Measurements from ENCODE around the gene TMEM164. TPM values are rescaled to one million over a fixed set of nuclear protein-coding genes. Genes with fewer than 3 reads are reported as not detected.

The TMEM164 gene
- total RNA-seq, 1 donor from 2014 or later, result 17.6 TPM

GRCh38 chrX:110044346-110045249, 41.7 kb downstream of the TMEM164 start:
- H2AFZ ChIP-seq (ENCODE audit: low read depth, low read length), result no peak overlapping the region
- no peaks in the 10 kb centered on the region for H3K36me3 ChIP-seq (ENCODE audit: insufficient read depth, low read length)
- H3K27me3 ChIP-seq (ENCODE audit: insufficient read depth, low read length), result no peaks in the 10 kb centered on the region
- Mint-ChIP-seq H3K27ac (ENCODE audit: unreplicated experiment) (no peak overlapping the region), H3K27me3 (ENCODE audit: low read depth, unreplicated experiment) (no peaks in the 10 kb centered on the region), H3K4me3 (ENCODE audit: unreplicated experiment) (no peak overlapping the region), H3K9me3 (ENCODE audit: unreplicated experiment) (no peaks in the 10 kb centered on the region), H3K4me1 (ENCODE audit: low read depth, unreplicated experiment) (no peaks in the 10 kb centered on the region), H3K36me3 (ENCODE audit: low read depth, unreplicated experiment) (no peaks in the 10 kb centered on the region)
- H3K27ac ChIP-seq (ENCODE audit: low read depth, low read length), result no peak overlapping the region
- no peak for FAIRE-seq
- no peaks in the 10 kb centered on the region for H3K79me2 ChIP-seq (ENCODE audit: insufficient read depth, low read length)
- TF ChIP-seq, protein P1, sequence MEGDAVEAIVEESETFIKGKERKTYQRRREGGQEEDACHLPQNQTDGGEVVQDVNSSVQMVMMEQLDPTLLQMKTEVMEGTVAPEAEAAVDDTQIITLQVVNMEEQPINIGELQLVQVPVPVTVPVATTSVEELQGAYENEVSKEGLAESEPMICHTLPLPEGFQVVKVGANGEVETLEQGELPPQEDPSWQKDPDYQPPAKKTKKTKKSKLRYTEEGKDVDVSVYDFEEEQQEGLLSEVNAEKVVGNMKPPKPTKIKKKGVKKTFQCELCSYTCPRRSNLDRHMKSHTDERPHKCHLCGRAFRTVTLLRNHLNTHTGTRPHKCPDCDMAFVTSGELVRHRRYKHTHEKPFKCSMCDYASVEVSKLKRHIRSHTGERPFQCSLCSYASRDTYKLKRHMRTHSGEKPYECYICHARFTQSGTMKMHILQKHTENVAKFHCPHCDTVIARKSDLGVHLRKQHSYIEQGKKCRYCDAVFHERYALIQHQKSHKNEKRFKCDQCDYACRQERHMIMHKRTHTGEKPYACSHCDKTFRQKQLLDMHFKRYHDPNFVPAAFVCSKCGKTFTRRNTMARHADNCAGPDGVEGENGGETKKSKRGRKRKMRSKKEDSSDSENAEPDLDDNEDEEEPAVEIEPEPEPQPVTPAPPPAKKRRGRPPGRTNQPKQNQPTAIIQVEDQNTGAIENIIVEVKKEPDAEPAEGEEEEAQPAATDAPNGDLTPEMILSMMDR (IDR thresholded peaks at IDR 0.05; ENCODE audit: insufficient read depth, low read depth, low read length), result no peak
- no peak for TF ChIP-seq EZH2 (IDR thresholded peaks at IDR 0.05; ENCODE audit: insufficient read depth, low read length)
- DNase-seq (ENCODE audit: low read depth), result no peak
- H3K4me3 ChIP-seq (ENCODE audit: insufficient read depth, low read depth, low read length), result no peak overlapping the region
- no peaks in the 10 kb centered on the region for H3K9me3 ChIP-seq (ENCODE audit: insufficient read depth, low read depth, low read length)
- H3K4me2 ChIP-seq (ENCODE audit: low read length), result no peak overlapping the region
- H4K20me1 ChIP-seq (ENCODE audit: insufficient read depth, low read length), result no peaks in the 10 kb centered on the region
- H3K9ac ChIP-seq (ENCODE audit: low read length), result no peak overlapping the region
- no peaks in the 10 kb centered on the region for H3K4me1 ChIP-seq (ENCODE audit: insufficient read depth, low read length)

GRCh38 chrX:110045421-110045820, 42.5 kb downstream of the TMEM164 start:
- no peak overlapping the region for H2AFZ ChIP-seq (ENCODE audit: low read depth, low read length)
- Mint-ChIP-seq H3K4me3 (ENCODE audit: unreplicated experiment) (no peak overlapping the region), H3K36me3 (ENCODE audit: low read depth, unreplicated experiment) (no peaks in the 10 kb centered on the region), H3K4me1 (ENCODE audit: low read depth, unreplicated experiment) (peaks cover 1% of the 10 kb centered on the region), H3K9me3 (ENCODE audit: unreplicated experiment) (no peaks in the 10 kb centered on the region), H3K27ac (ENCODE audit: unreplicated experiment) (no peak overlapping the region), H3K27me3 (ENCODE audit: low read depth, unreplicated experiment) (no peaks in the 10 kb centered on the region)
- no peaks in the 10 kb centered on the region for H3K27me3 ChIP-seq (ENCODE audit: insufficient read depth, low read length)
- FAIRE-seq, result no peak
- no peak overlapping the region for H3K27ac ChIP-seq (ENCODE audit: low read depth, low read length)
- DNase-seq (ENCODE audit: low read depth), result no peak
- H3K4me3 ChIP-seq (ENCODE audit: insufficient read depth, low read depth, low read length), result no peak overlapping the region
- no peaks in the 10 kb centered on the region for H3K9me3 ChIP-seq (ENCODE audit: insufficient read depth, low read depth, low read length)
- no peak overlapping the region for H3K9ac ChIP-seq (ENCODE audit: low read length)
- no peak for TF ChIP-seq EZH2 (IDR thresholded peaks at IDR 0.05; ENCODE audit: insufficient read depth, low read length)
- TF ChIP-seq, protein P1 (IDR thresholded peaks at IDR 0.05; ENCODE audit: insufficient read depth, low read depth, low read length), result no peak
- H4K20me1 ChIP-seq (ENCODE audit: insufficient read depth, low read length), result no peaks in the 10 kb centered on the region
- H3K4me1 ChIP-seq (ENCODE audit: insufficient read depth, low read length), result no peaks in the 10 kb centered on the region
- H3K79me2 ChIP-seq (ENCODE audit: insufficient read depth, low read length), result no peaks in the 10 kb centered on the region
- H3K4me2 ChIP-seq (ENCODE audit: low read length), result no peak overlapping the region
- no peaks in the 10 kb centered on the region for H3K36me3 ChIP-seq (ENCODE audit: insufficient read depth, low read length)

DNA sequence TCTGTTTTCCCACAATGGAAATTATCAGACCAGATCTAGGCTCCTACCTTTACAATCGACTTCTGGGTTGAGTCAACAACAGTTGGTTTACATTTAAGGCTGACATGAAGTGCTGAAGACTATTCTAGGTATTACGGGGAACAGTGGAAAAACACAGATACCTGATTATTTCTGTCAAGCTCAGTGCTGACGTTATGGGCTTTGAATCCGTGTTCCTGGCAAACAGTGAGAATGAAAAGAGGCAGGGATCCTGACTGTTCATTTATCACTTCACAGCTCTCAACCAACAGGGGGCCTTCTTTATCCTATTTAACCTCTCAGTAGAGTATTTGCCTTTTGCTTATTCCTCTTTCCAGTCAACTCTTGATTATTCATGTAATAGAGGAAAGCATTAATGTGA, 43.1 kb downstream of the TMEM164 start:
- Histone ChIP-seq H3K4me1 (ENCODE audit: insufficient read depth, low read length) (no peaks in the 10 kb centered on the region), H3K4me2 (ENCODE audit: low read length) (no peak overlapping the region), H4K20me1 (ENCODE audit: insufficient read depth, low read length) (no peaks in the 10 kb centered on the region), H3K4me3 (ENCODE audit: insufficient read depth, low read depth, low read length) (no peak overlapping the region), H3K79me2 (ENCODE audit: insufficient read depth, low read length) (no peaks in the 10 kb centered on the region), H3K27me3 (ENCODE audit: insufficient read depth, low read length) (no peaks in the 10 kb centered on the region), H3K27ac (ENCODE audit: low read depth, low read length) (no peak overlapping the region), H2AFZ (ENCODE audit: low read depth, low read length) (no peak overlapping the region), H3K9ac (ENCODE audit: low read length) (no peak overlapping the region), H3K9me3 (ENCODE audit: insufficient read depth, low read depth, low read length) (no peaks in the 10 kb centered on the region), H3K36me3 (ENCODE audit: insufficient read depth, low read length) (no peaks in the 10 kb centered on the region)
- no peak for DNase-seq (ENCODE audit: low read depth)
- peak; percentile 93 for FAIRE-seq
- TF ChIP-seq, protein P1 (IDR thresholded peaks at IDR 0.05; ENCODE audit: insufficient read depth, low read depth, low read length), result no peak
- TF ChIP-seq EZH2 (IDR thresholded peaks at IDR 0.05; ENCODE audit: insufficient read depth, low read length), result no peak
- Mint-ChIP-seq H3K27ac (ENCODE audit: unreplicated experiment) (no peak overlapping the region), H3K4me1 (ENCODE audit: low read depth, unreplicated experiment) (peaks cover 2% of the 10 kb centered on the region), H3K27me3 (ENCODE audit: low read depth, unreplicated experiment) (no peaks in the 10 kb centered on the region), H3K36me3 (ENCODE audit: low read depth, unreplicated experiment) (no peaks in the 10 kb centered on the region), H3K9me3 (ENCODE audit: unreplicated experiment) (no peaks in the 10 kb centered on the region), H3K4me3 (ENCODE audit: unreplicated experiment) (no peak overlapping the region)
